Measurements from ENCODE around the gene CIRBP. TPM values are rescaled to one million over a fixed set of nuclear protein-coding genes. Genes with fewer than 3 reads are reported as not detected.

CIRBP gene
- total and polyA plus RNA-seq, 2 donors (not counting 1 experiment from before 2014, with no cell fraction given) = 643 to 1,164 TPM

- Histone ChIP-seq H3K27ac (ENCODE audit: low read length in 2 of 2) (peak overlapping the region; percentile 99 to 100), H3K79me2 (ENCODE audit: control insufficient read depth, insufficient read depth, low read length) (peaks cover 33% of the 10 kb centered on the region), H3K27me3 (replicated peaks in 1 of 4; ENCODE audit: control extremely low read depth in 1 of 4, control insufficient read depth in 3 of 4, insufficient read depth in 4 of 4, low read length in 3 of 4) (no peaks in the 10 kb centered on the region), H3K9me3 (ENCODE audit: control extremely low read depth in 1 of 3, control insufficient read depth in 2 of 3, insufficient read depth in 1 of 3, low read length in 2 of 3) (no peaks in the 10 kb centered on the region), H3K4me2 (replicated peaks; ENCODE audit: low read depth, low read length, poor library complexity, severe bottlenecking) (peak overlapping the region; percentile 99), H4K20me1 (ENCODE audit: control insufficient read depth, insufficient read depth, low read length, poor library complexity, severe bottlenecking) (peaks cover 11% of the 10 kb centered on the region), H2AFZ (ENCODE audit: insufficient read depth, low read depth, low read length, poor library complexity, severe bottlenecking) (peak overlapping the region; percentile 1), H3K9ac (ENCODE audit: low read length) (peak overlapping the region; percentile 98), H3K36me3 (replicated peaks in 1 of 2; ENCODE audit: control extremely low read depth in 1 of 2, control insufficient read depth in 1 of 2, extremely low read depth in 1 of 2, insufficient read depth in 2 of 2, low read length in 1 of 2) (peaks cover 0 to 18% of the 10 kb centered on the region in 2 experiments), H3K4me3 (ENCODE audit: control extremely low read depth in 1 of 5, extremely low read depth in 1 of 5, insufficient read depth in 1 of 5, low read depth in 2 of 5, low read length in 4 of 5) (peak overlapping the region; percentile 61 to 95 (median 81)), H3K4me1 (ENCODE audit: control insufficient read depth in 2 of 2, insufficient read depth in 2 of 2, low read length in 2 of 2) (peaks cover 68 to 91% of the 10 kb centered on the region in 2 donors)
- Mint-ChIP-seq H3K27me3 (no peaks in the 10 kb centered on the region), H3K9me3 (ENCODE audit: insufficient read depth) (no peaks in the 10 kb centered on the region), H3K4me1 (peaks cover 78% of the 10 kb centered on the region), H3K27ac (peak overlapping the region; percentile 99), H3K4me3 (peak overlapping the region; percentile 97)
- DNase-seq (peak; percentile 98), ATAC-seq (ENCODE audit: low read depth) (peak; percentile 59)
- TF ChIP-seq, protein P1, sequence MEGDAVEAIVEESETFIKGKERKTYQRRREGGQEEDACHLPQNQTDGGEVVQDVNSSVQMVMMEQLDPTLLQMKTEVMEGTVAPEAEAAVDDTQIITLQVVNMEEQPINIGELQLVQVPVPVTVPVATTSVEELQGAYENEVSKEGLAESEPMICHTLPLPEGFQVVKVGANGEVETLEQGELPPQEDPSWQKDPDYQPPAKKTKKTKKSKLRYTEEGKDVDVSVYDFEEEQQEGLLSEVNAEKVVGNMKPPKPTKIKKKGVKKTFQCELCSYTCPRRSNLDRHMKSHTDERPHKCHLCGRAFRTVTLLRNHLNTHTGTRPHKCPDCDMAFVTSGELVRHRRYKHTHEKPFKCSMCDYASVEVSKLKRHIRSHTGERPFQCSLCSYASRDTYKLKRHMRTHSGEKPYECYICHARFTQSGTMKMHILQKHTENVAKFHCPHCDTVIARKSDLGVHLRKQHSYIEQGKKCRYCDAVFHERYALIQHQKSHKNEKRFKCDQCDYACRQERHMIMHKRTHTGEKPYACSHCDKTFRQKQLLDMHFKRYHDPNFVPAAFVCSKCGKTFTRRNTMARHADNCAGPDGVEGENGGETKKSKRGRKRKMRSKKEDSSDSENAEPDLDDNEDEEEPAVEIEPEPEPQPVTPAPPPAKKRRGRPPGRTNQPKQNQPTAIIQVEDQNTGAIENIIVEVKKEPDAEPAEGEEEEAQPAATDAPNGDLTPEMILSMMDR (IDR thresholded peaks at IDR 0.05) = no peak
- no peak for TF ChIP-seq EZH2 (IDR thresholded peaks at IDR 0.05; ENCODE audit: borderline replicate concordance, insufficient read depth, low read depth, low read length, poor library complexity, severe bottlenecking)
- POLR2A ChIA-PET = interaction anchor here (0.5 to 11.0 kb wide), 11 partner anchors 4 to 490 kb away, joined by 3 to 402 read pairs (median 4); partner anchors contain the start of genes ABCA7, ATP5F1D, CIRBP and FAM174C
- under 1% methylated on average over 80 of the region's 83 CpGs for WGBS (ENCODE audit: insufficient coverage)
- CTCF ChIA-PET = interaction anchor here (1.1 to 10.0 kb wide), 3 partner anchors 7 to 17 kb away, joined by 3 to 658 read pairs (median 113); partner anchors contain the start of genes ATP5F1D and CIRBP
- intact Hi-C loops (cut with micrococcal nuclease) = loop anchor here (1.0 to 5.0 kb wide), 3 partner anchors 8 to 354 kb away; partner anchors contain the start of gene CIRBP
These were observed 8.2 kb upstream of the CIRBP start for GRCh38 chr19:1260749-1261537.

- Histone ChIP-seq H3K27me3 (replicated peaks in 1 of 4; ENCODE audit: control extremely low read depth in 1 of 4, control insufficient read depth in 3 of 4, insufficient read depth in 4 of 4, low read length in 3 of 4) (no peaks in the 10 kb centered on the region), H3K9me3 (ENCODE audit: control extremely low read depth in 1 of 3, control insufficient read depth in 2 of 3, insufficient read depth in 1 of 3, low read length in 2 of 3) (no peaks in the 10 kb centered on the region), H3K9ac (ENCODE audit: low read length) (peak overlapping the region; percentile 98), H3K36me3 (replicated peaks in 1 of 2; ENCODE audit: control extremely low read depth in 1 of 2, control insufficient read depth in 1 of 2, extremely low read depth in 1 of 2, insufficient read depth in 2 of 2, low read length in 1 of 2) (peaks cover 0 to 16% of the 10 kb centered on the region in 2 experiments), H3K4me3 (ENCODE audit: control extremely low read depth in 1 of 5, extremely low read depth in 1 of 5, insufficient read depth in 1 of 5, low read depth in 2 of 5, low read length in 4 of 5) (peak overlapping the region; percentile 61 to 95 (median 81)), H3K27ac (ENCODE audit: low read length in 2 of 2) (peak overlapping the region; percentile 96 to 99), H3K79me2 (ENCODE audit: control insufficient read depth, insufficient read depth, low read length) (peaks cover 29% of the 10 kb centered on the region), H3K4me2 (replicated peaks; ENCODE audit: low read depth, low read length, poor library complexity, severe bottlenecking) (peak overlapping the region; percentile 99), H3K4me1 (ENCODE audit: control insufficient read depth in 2 of 2, insufficient read depth in 2 of 2, low read length in 2 of 2) (peaks cover 71 to 94% of the 10 kb centered on the region in 2 donors), H2AFZ (ENCODE audit: insufficient read depth, low read depth, low read length, poor library complexity, severe bottlenecking) (peak overlapping the region; percentile 1), H4K20me1 (ENCODE audit: control insufficient read depth, insufficient read depth, low read length, poor library complexity, severe bottlenecking) (peaks cover 11% of the 10 kb centered on the region)
- H3K27me3 Mint-ChIP-seq = no peaks in the 10 kb centered on the region
- ATAC-seq (ENCODE audit: low read depth) = no peak
- CTCF ChIA-PET = interaction anchor here (7.6 to 10.0 kb wide), 2 partner anchors 8 to 18 kb away, joined by 113 to 658 read pairs; partner anchors contain the start of gene ATP5F1D
- intact Hi-C loops (cut with micrococcal nuclease) = loop anchor here (1.0 to 5.0 kb wide), 2 partner anchors 12 to 354 kb away; no protein-coding TSS in a partner anchor
- POLR2A ChIA-PET = interaction anchor here (0.5 to 11.0 kb wide), 10 partner anchors 4 to 491 kb away, joined by 3 to 402 read pairs (median 4); partner anchors contain the start of genes ABCA7, ATP5F1D, CIRBP and FAM174C
- no peaks in the 10 kb centered on the region for H3K9me3 Mint-ChIP-seq (ENCODE audit: insufficient read depth)
- peak overlapping the region; percentile 99 for H3K27ac Mint-ChIP-seq
- TF ChIP-seq, protein P1 (IDR thresholded peaks at IDR 0.05) = peak; percentile 14
- TF ChIP-seq EZH2 (IDR thresholded peaks at IDR 0.05; ENCODE audit: borderline replicate concordance, insufficient read depth, low read depth, low read length, poor library complexity, severe bottlenecking) = no peak
- DNase-seq = peak; percentile 84
- under 1% methylated on average over 14 of the region's 14 CpGs for WGBS (ENCODE audit: insufficient coverage)
- H3K4me1 Mint-ChIP-seq = peaks cover 79% of the 10 kb centered on the region
- peak overlapping the region; percentile 97 for H3K4me3 Mint-ChIP-seq
These were observed 7.7 kb upstream of the CIRBP start for GRCh38 chr19:1261538-1261797.
